A673 (cell line): ENCODE data around the gene FNIP1. TPM values are rescaled to one million over a fixed set of nuclear protein-coding genes. Genes with fewer than 3 reads are reported as not detected.

ENCODE experiments used
- BruUV-seq: library from RNA; stranded (reverse); fragments of 400-500 nt; replicated peaks from 2 replicates; lab custom pipeline; 2021; lab: Mats Ljungman, UMichigan
- CTCF ChIA-PET: fragments of 300-600 bp; sonication (Branson Sonifier 250); formaldehyde crosslinking; loops from one replicate; lab custom pipeline; 2022; ENCODE audit warnings: antibody characterized with exemption; lab: Charles Lee
- POLR2A ChIA-PET: fragments of 300-600 bp; sonication (Branson Sonifier 250); formaldehyde crosslinking; loops from one replicate; lab custom pipeline; 2022; ENCODE audit warnings: antibody characterized with exemption; ENCODE audit not compliant: low non-redundant PET; lab: Charles Lee
- DNase-seq: peaks from one replicate; pipeline ENCODE4 v3.0.0-alpha.2; 2015; ENCODE audit warnings: low spot score
- H3K27ac ChIP-seq: fragments of 200-600 bp; sonication (generic); 2 replicates; pipeline ENCODE4 v1.5.1; 2016; ENCODE audit warnings: mixed run types, low read depth, mild to moderate bottlenecking, mixed read lengths, antibody characterized with exemption, low read length; ENCODE audit not compliant: poor library complexity, severe bottlenecking
- H3K27me3 ChIP-seq: fragments of 200-600 bp; sonication (generic); replicated peaks from 2 replicates; pipeline ENCODE4 v1.6.1; 2017; ENCODE audit warnings: mixed run types, low read depth, mild to moderate bottlenecking, mixed read lengths, antibody characterized with exemption, low read length; ENCODE audit not compliant: insufficient read depth, poor library complexity
- H3K36me3 ChIP-seq: fragments of 200-600 bp; sonication (generic); 2 replicates; pipeline ENCODE4 v1.6.1; 2016; ENCODE audit warnings: mixed run types, mild to moderate bottlenecking, mixed read lengths, antibody characterized with exemption, low read length; ENCODE audit not compliant: insufficient read depth, poor library complexity, severe bottlenecking
- H3K4me1 ChIP-seq: fragments of 200-600 bp; sonication (generic); 2 replicates; pipeline ENCODE4 v1.6.1; 2017; ENCODE audit warnings: mixed run types, mild to moderate bottlenecking, mixed read lengths, antibody characterized with exemption, low read length; ENCODE audit not compliant: insufficient read depth, poor library complexity, severe bottlenecking
- H3K4me3 ChIP-seq: fragments of 200-600 bp; sonication (generic); 2 replicates; pipeline ENCODE4 v1.5.1; 2016; ENCODE audit warnings: low read depth, mixed run types, mild to moderate bottlenecking, mixed read lengths, low read length; ENCODE audit not compliant: poor library complexity, severe bottlenecking
- H3K9me3 ChIP-seq: fragments of 200-600 bp; sonication (generic); 2 replicates; pipeline ENCODE4 v1.6.1; 2016; ENCODE audit warnings: mixed run types, low read depth, mild to moderate bottlenecking, mixed read lengths, antibody characterized with exemption, low read length; ENCODE audit not compliant: poor library complexity, severe bottlenecking
- CTCF ChIP-seq: fragments of 300-800, 200-600 bp; sonication (generic); conservative IDR thresholded peaks from 2 replicates; pipeline ENCODE4 v1.5.1; 2017; ENCODE audit warnings: low read depth, mild to moderate bottlenecking, antibody characterized with exemption, low read length, moderate library complexity, mixed read lengths
- EZH2 ChIP-seq: fragments of 200-600 bp; sonication (generic); IDR thresholded peaks from 2 replicates; pipeline ENCODE4 v1.6.1; 2017; ENCODE audit warnings: borderline replicate concordance, low read depth, mild to moderate bottlenecking, mixed read lengths, antibody characterized with exemption, low read length; ENCODE audit not compliant: poor library complexity, severe bottlenecking
- intact Hi-C: fragments of 100-400 bp; cut with micrococcal nuclease; formaldehyde crosslinking; loops from one replicate; pipeline ENCODE4 v1.10.0; 2022; ENCODE audit not compliant: unreplicated experiment
- total RNA-seq: library from RNA; stranded (reverse); gene quantifications from 2 replicates; pipeline ENCODE4 v1.2.3, GENCODE V29; 2021

FNIP1 gene
- total RNA-seq, 1 experiment from 2014 or later: 22.9 TPM

GRCh38 chr5:131757830-131758519 is 38.8 kb downstream of the FNIP1 start:
- ChIA-PET POLR2A (no interaction called here), CTCF (no interaction called here)
- no peak overlapping the region for H3K27ac ChIP-seq
- no peak overlapping the region for H3K4me3 ChIP-seq
- no TSS peak for BruUV-seq
- no peak for TF ChIP-seq EZH2
- TF ChIP-seq CTCF: no peak
- no peaks in the 10 kb centered on the region for H3K36me3 ChIP-seq
- intact Hi-C loops: no loop called here
- H3K9me3 ChIP-seq: no peaks in the 10 kb centered on the region
- peaks cover 4% of the 10 kb centered on the region for H3K4me1 ChIP-seq
- no peak for DNase-seq
- H3K27me3 ChIP-seq: no peaks in the 10 kb centered on the region

GRCh38 chr5:131756942-131757341 is 39.9 kb downstream of the FNIP1 start:
- POLR2A ChIA-PET: no interaction called here

GRCh38 chr5:131754363-131754762 is 42.5 kb downstream of the FNIP1 start:
- no peak for DNase-seq
- TF ChIP-seq CTCF: no peak
- Histone ChIP-seq H3K9me3 (no peaks in the 10 kb centered on the region), H3K4me1 (peaks cover 4% of the 10 kb centered on the region), H3K27me3 (no peaks in the 10 kb centered on the region), H3K27ac (no peak overlapping the region), H3K4me3 (no peak overlapping the region), H3K36me3 (no peaks in the 10 kb centered on the region)
- intact Hi-C loops: no loop called here
- ChIA-PET POLR2A (interaction anchor here (0.6 kb wide), 1 partner anchor 556 kb away, joined by 3 read pairs; no protein-coding TSS in a partner anchor), CTCF (no interaction called here)
- BruUV-seq: no TSS peak

More at GRCh38 chr5:131756942-131757341, 39.9 kb downstream of the FNIP1 start:
- TF ChIP-seq EZH2: no peak
- no peak for TF ChIP-seq CTCF
- no peak for DNase-seq
- CTCF ChIA-PET: no interaction called here
- peaks cover 4% of the 10 kb centered on the region for H3K4me1 ChIP-seq
- no TSS peak for BruUV-seq
- H3K36me3 ChIP-seq: no peaks in the 10 kb centered on the region
- no peak overlapping the region for H3K4me3 ChIP-seq
- H3K27me3 ChIP-seq: no peaks in the 10 kb centered on the region
- intact Hi-C loops: no loop called here
- no peaks in the 10 kb centered on the region for H3K9me3 ChIP-seq
- H3K27ac ChIP-seq: no peak overlapping the region
